Heart left ventricle (tissue), 13 donors: ENCODE results near the gene BLVRB.

Experiments used
- CTCF ChIP-seq, 12 donors: fragments of 200-600 bp; sonication (generic) in 4 of 12; IDR thresholded peaks; one replicate each; pipeline versions ENCODE4 v1.5.0 to v1.8.0; 2018 to 2022; ENCODE audit warnings: antibody characterized with exemption in 12 of 12, mild to moderate bottlenecking in 5 of 12
- POLR2A ChIP-seq, 2 donors: fragments of 450-650 bp; IDR thresholded peaks; one replicate each; pipeline ENCODE4 v1.6.1; 2017; ENCODE audit warnings: antibody characterized with exemption in 2 of 2, mild to moderate bottlenecking in 2 of 2, moderate library complexity in 2 of 2
- donor health status: ischemic (EF 13 %, LVEDD 7.1; RV severe dilation, severe dysfunction).
- donor health status: DM: no; HTN: yes; CAD: no.
- donor health status: DM: no; HTN: no; CAD: no.
- donor health status: ischemic (EF 25% LVEDD 6.9; RV normal size, moderate dysfunction).
- donor health status: ischemic (EF 25% LVEDD 5.7; RV mildly dilated, moderate dysfunction).
- donor health status: ischemic (EF 35%, LVEDD 5.7; RV mildly dilated, moderate dysfunction).
- donor health status: nonischemic (EF 11% LVEDD 7.7; RV severe dilation, severe dysfunction).
- donor health status: DM: yes; HTN: yes; CAD: no.
- donor health status: PGD.
- donor health status: ischemic (EF 29% LVEDD 5.4; RV normal size, mild dysfunction).
- donor health status: nonischemic (EF 23%, LVEDD 6.1; RV moderate dilation, normal function).

GRCh38 chr19:40425450-40426287 lies 39.9 kb downstream of the BLVRB start, which contains the start of gene SERTAD1:
- TF ChIP-seq CTCF (IDR thresholded peaks at IDR 0.05) (peak in 11 of 12 donors; percentile 69 to 95 (median 81)), POLR2A (IDR thresholded peaks at IDR 0.05) (peak; percentile 89 to 100)
